WERI-Rb-1 (cell line): ENCODE data around the gene PSD.

Experiments used
- DNase-seq: peaks from one replicate; pipeline ENCODE4 v3.0.0-alpha.2; 2020
- H3K27ac ChIP-seq: fragments of 250-450 bp; sonication (Bioruptor Pico); 2 replicates; pipeline ENCODE4 v1.5.1; 2020; ENCODE audit warnings: mild to moderate bottlenecking, moderate library complexity
- H3K27me3 ChIP-seq: fragments of 250-450 bp; sonication (Bioruptor Pico); 2 replicates; pipeline ENCODE4 v1.5.1; 2021; ENCODE audit warnings: mild to moderate bottlenecking, low read depth, moderate library complexity; ENCODE audit not compliant: insufficient read depth, severe bottlenecking
- H3K36me3 ChIP-seq: fragments of 250-450 bp; sonication (Bioruptor Pico); 2 replicates; pipeline ENCODE4 v1.5.1; 2020; ENCODE audit warnings: mild to moderate bottlenecking, moderate library complexity
- H3K4me3 ChIP-seq: 2 replicates; pipeline ENCODE4 v1.5.1; 2011; ENCODE audit warnings: low read depth, mild to moderate bottlenecking, control low read depth, low read length
- H3K9me3 ChIP-seq: fragments of 250-450 bp; sonication (Bioruptor Pico); 2 replicates; pipeline ENCODE4 v1.5.1; 2021; ENCODE audit warnings: mild to moderate bottlenecking, moderate library complexity; ENCODE audit not compliant: severe bottlenecking
- CTCF ChIP-seq: IDR thresholded peaks from 2 replicates; pipeline ENCODE4 v1.5.1; 2011; ENCODE audit warnings: low read depth, mild to moderate bottlenecking, control low read depth, inconsistent platforms, low read length

Gene PSD

GRCh38 chr10:102399217-102400021, 19.2 kb downstream of the PSD start:
- Histone ChIP-seq H3K36me3 (peaks cover 45% of the 10 kb centered on the region), H3K27ac (peak overlapping the region; percentile 86), H3K9me3 (no peaks in the 10 kb centered on the region), H3K4me3 (peak overlapping the region; percentile 49), H3K27me3 (no peaks in the 10 kb centered on the region)
- peak; percentile 89 for DNase-seq
- peak; percentile 92 for TF ChIP-seq CTCF

GRCh38 chr10:102398172-102399020, 20.2 kb downstream of the PSD start:
- H3K4me3 ChIP-seq = no peak overlapping the region
- DNase-seq = no peak
- H3K27me3 ChIP-seq = no peaks in the 10 kb centered on the region
- H3K27ac ChIP-seq = peak overlapping the region; percentile 86; the same call in 1 of the 2 replicates
- H3K36me3 ChIP-seq = peaks cover 37% of the 10 kb centered on the region
- TF ChIP-seq CTCF = no peak
- no peaks in the 10 kb centered on the region for H3K9me3 ChIP-seq

GRCh38 chr10:102397222-102398171, 21.1 kb downstream of the PSD start:
- TF ChIP-seq CTCF = no peak
- Histone ChIP-seq H3K27me3 (no peaks in the 10 kb centered on the region), H3K27ac (no peak overlapping the region), H3K9me3 (no peaks in the 10 kb centered on the region), H3K4me3 (no peak overlapping the region), H3K36me3 (peaks cover 31% of the 10 kb centered on the region)
- no peak for DNase-seq

- H3K36me3 ChIP-seq = peaks cover 26% of the 10 kb centered on the region
- H3K27ac ChIP-seq = no peak overlapping the region
- H3K9me3 ChIP-seq = no peaks in the 10 kb centered on the region
- no peak for DNase-seq
- TF ChIP-seq CTCF = no peak
- no peaks in the 10 kb centered on the region for H3K27me3 ChIP-seq
- H3K4me3 ChIP-seq = no peak overlapping the region
Observed at GRCh38 chr10:102396730-102397151, 21.8 kb downstream of the PSD start.

- Histone ChIP-seq H3K4me3 (peak overlapping the region; percentile 71), H3K9me3 (no peaks in the 10 kb centered on the region), H3K36me3 (peaks cover 22% of the 10 kb centered on the region), H3K27me3 (no peaks in the 10 kb centered on the region), H3K27ac (no peak overlapping the region)
- DNase-seq = no peak
- no peak for TF ChIP-seq CTCF
Observed at GRCh38 chr10:102396317-102396650, 22.3 kb downstream of the PSD start.
